HepG2 (cell line): ENCODE measurements around the gene SYT1. TPM values are rescaled to one million over a fixed set of nuclear protein-coding genes. Genes with fewer than 3 reads are reported as not detected.

Experiments used
- ATAC-seq: fragments of 200-7000 bp; cut with Tn5 transposase; 3 replicates; pipeline ENCODE4 v1.9.1; 2020; ENCODE audit warnings: mild to moderate bottlenecking, moderate library complexity
- BruUV-seq: library from RNA; stranded (reverse); fragments of 400-500 nt; replicated peaks from 2 replicates; lab custom pipeline; 2021; lab: Mats Ljungman, UMichigan
- CTCF ChIA-PET: fragments of 300-600 bp; formaldehyde crosslinking; extraction: SDS; loops from one replicate; lab custom pipeline; 2021; ENCODE audit warnings: low total read pairs, inconsistent platforms, low intra/inter-chr PET ratio; lab: Yijun Ruan, JAX
- POLR2A ChIA-PET: fragments of 350-600 bp; sonication (Branson Sonifier 250); formaldehyde crosslinking; loops from one replicate; lab custom pipeline; 2020; ENCODE audit warnings: antibody characterized with exemption, inconsistent platforms; lab: Yijun Ruan, JAX
- DNase-seq: peaks from one replicate; pipeline ENCODE4 v3.0.0-alpha.2; 2015; ENCODE audit warnings: low spot score
- FAIRE-seq: peaks from 3 replicates; lab custom pipeline; 2011; peaks lifted over from hg19 to GRCh38; lab: Jason Lieb, UNC
- H2AFZ ChIP-seq: one replicate; pipeline ENCODE4 v1.6.1; 2011; ENCODE audit warnings: low read length, inconsistent platforms
- H3K27ac ChIP-seq: fragments of 300-600 bp; 3 replicates; pipeline ENCODE4 v1.8.0; 2011; ENCODE audit warnings: mixed run types, mild to moderate bottlenecking, mixed read lengths, low read length, inconsistent platforms; ENCODE audit not compliant: insufficient read depth; ENCODE audit errors: extremely low read length
- H3K27me3 ChIP-seq, 2 experiments: fragments of 200-600 bp in 1 of 2; 2 replicates in 1 of 2; 3 replicates in 1 of 2; pipeline versions ENCODE4 v1.6.0 to v1.8.0; 2011; ENCODE audit warnings: low read length in 2 of 2, mild to moderate bottlenecking in 2 of 2, moderate library complexity in 2 of 2, inconsistent platforms in 1 of 2; ENCODE audit not compliant: insufficient read depth in 2 of 2, control insufficient read depth in 1 of 2
- H3K36me3 ChIP-seq, 2 experiments: fragments of 200-600 bp in 1 of 2; replicated peaks in 1 of 2; 2 replicates in 1 of 2; 3 replicates in 1 of 2; pipeline versions ENCODE4 v1.5.1 to v1.8.0; 2011; ENCODE audit warnings: low read length in 2 of 2, inconsistent platforms in 1 of 2; ENCODE audit not compliant: insufficient read depth in 2 of 2, control insufficient read depth in 1 of 2
- H3K4me1 ChIP-seq: 2 replicates; pipeline ENCODE4 v1.5.1; 2012; ENCODE audit warnings: low read length, inconsistent platforms; ENCODE audit not compliant: insufficient read depth
- H3K4me2 ChIP-seq: 2 replicates; pipeline ENCODE4 v1.6.0; 2011; ENCODE audit warnings: low read depth, low read length, inconsistent platforms
- H3K4me3 ChIP-seq, 3 experiments: fragments of 200-600 bp in 1 of 3; sonication (generic), shearing (Covaris generic) in 1 of 3; replicated peaks in 1 of 3; 2 replicates each; pipeline ENCODE4 v1.5.1; 2011 to 2016; ENCODE audit warnings: low read length in 3 of 3, inconsistent platforms in 2 of 3, low read depth in 2 of 3, mild to moderate bottlenecking in 2 of 3, control low read depth in 1 of 3, mixed read lengths in 1 of 3; ENCODE audit not compliant: insufficient read depth in 1 of 3
- H3K79me2 ChIP-seq: one replicate; pipeline ENCODE4 v1.6.1; 2011; ENCODE audit warnings: low read length, inconsistent platforms; ENCODE audit not compliant: insufficient read depth
- H3K9ac ChIP-seq: 2 replicates; pipeline ENCODE4 v1.6.0; 2011; ENCODE audit warnings: mild to moderate bottlenecking, low read depth, low read length, inconsistent platforms; ENCODE audit not compliant: insufficient read depth
- H3K9me3 ChIP-seq: 2 replicates; pipeline ENCODE4 v1.5.1; 2012; ENCODE audit warnings: mild to moderate bottlenecking, low read length
- H4K20me1 ChIP-seq: 2 replicates; pipeline ENCODE4 v1.6.0; 2011; ENCODE audit warnings: inconsistent platforms, mild to moderate bottlenecking, low read length, moderate library complexity; ENCODE audit not compliant: insufficient read depth
- FOXP1 ChIP-seq, 2 experiments: fragments of 450-650 bp in 1 of 2; IDR thresholded peaks; 2 replicates each; pipeline ENCODE4 v1.6.1; 2017 to 2018; ENCODE audit warnings: antibody characterized with exemption in 1 of 2
- GATAD1 ChIP-seq: IDR thresholded peaks from 2 replicates; pipeline ENCODE4 v1.6.1; 2016; ENCODE audit warnings: missing genetic modification reagents, missing compliant biosample characterization
- GFI1 ChIP-seq: sonication (generic); formaldehyde crosslinking; IDR thresholded peaks from 2 replicates; pipeline ENCODE4 v1.5.0; 2020; ENCODE audit warnings: missing genetic modification reagents, mild to moderate bottlenecking, borderline replicate concordance
- RERE ChIP-seq: IDR thresholded peaks from 2 replicates; pipeline ENCODE4 v1.6.1; 2016; ENCODE audit warnings: low read depth, missing genetic modification reagents, missing compliant biosample characterization
- SP5 ChIP-seq: IDR thresholded peaks from 2 replicates; pipeline ENCODE4 v1.6.1; 2016; ENCODE audit warnings: low read depth, borderline replicate concordance
- ZNF329 ChIP-seq: sonication (generic); formaldehyde crosslinking; IDR thresholded peaks from 2 replicates; pipeline ENCODE4 v1.9.0; 2021; ENCODE audit warnings: low read depth, mild to moderate bottlenecking, missing genetic modification reagents
- ZNF850 ChIP-seq: sonication (generic); formaldehyde crosslinking; conservative IDR thresholded peaks from 2 replicates; pipeline ENCODE4 v1.9.0; 2021; ENCODE audit warnings: mild to moderate bottlenecking, missing genetic modification reagents
- WGBS: methylation state at CpG from one replicate; pipeline ENCODE4 v1.1.6; 2017; ENCODE audit warnings: low lambda C conversion rate; 5-methylcytosine and 5-hydroxymethylcytosine counted together
- in situ Hi-C: cut with HindIII; loops from 2 replicates; pipeline ENCODE4 v1.10.0; 2017; ENCODE audit warnings: low pct_unique_long_range_greater_than_20kb; ENCODE audit not compliant: extremely low pct_ligation_motif_present
- intact Hi-C: fragments of 100-400 bp; cut with micrococcal nuclease; formaldehyde crosslinking; loops from one replicate; pipeline ENCODE4 v1.10.0; 2022; ENCODE audit not compliant: unreplicated experiment
- polyA plus RNA-seq, 8 experiments: library from polyadenylated mRNA; depleted of rRNA in 3 of 8; stranded (reverse) in 7 of 8; unstranded in 1 of 8; fragments of >200 nt; fragmentation: Illumina TruSeq in 4 of 8; extraction: Trizol in 4 of 8; gene quantifications; 2 replicates each; pipeline versions ENCODE4 v1.2.1 to v1.2.3, GENCODE V29; 2011 to 2016; ENCODE audit warnings: low read depth in 4 of 8, missing spikeins in 1 of 8, mixed read lengths in 1 of 8; ENCODE audit not compliant: insufficient read depth in 1 of 8
- total RNA-seq, 5 experiments: library from RNA; depleted of rRNA; stranded (reverse); fragments of >200 nt; fragmentation: Illumina TruSeq; extraction: Trizol; gene quantifications; 2 replicates each; pipeline ENCODE4 v1.2.3, GENCODE V29; 2016; ENCODE audit warnings: low read depth in 1 of 5

The SYT1 gene
- total and polyA plus RNA-seq, 2 of the 13 experiments (the other 11 are each of a cell fraction or from before 2014, with no cell fraction given): not detected

- Histone ChIP-seq H4K20me1 (no peaks in the 10 kb centered on the region), H3K36me3 (no peaks in the 10 kb centered on the region), H3K4me1 (no peaks in the 10 kb centered on the region), H3K27ac (no peak overlapping the region), H3K27me3 (no peaks in the 10 kb centered on the region), H3K4me3 (no peak overlapping the region), H3K9me3 (no peaks in the 10 kb centered on the region), H3K79me2 (no peaks in the 10 kb centered on the region), H3K9ac (no peak overlapping the region), H3K4me2 (no peak overlapping the region), H2AFZ (no peak overlapping the region)
- DNase-seq (no peak), FAIRE-seq (no peak), ATAC-seq (no peak)
- POLR2A ChIA-PET: no interaction called here
- no TSS peak for BruUV-seq
- in situ Hi-C loops: no loop called here
- CTCF ChIA-PET: no interaction called here
- WGBS: 0% methylated on average over 3 of the region's 3 CpGs
- intact Hi-C loops: no loop called here
- TF ChIP-seq SP5 (CRISPR knock-in tag) (no peak), ZNF329 (no peak), FOXP1 (IDR thresholded peaks at IDR 0.05) (no peak), FOXP1 (CRISPR knock-in tag; IDR thresholded peaks at IDR 0.05) (no peak), RERE (CRISPR knock-in tag) (no peak), GATAD1 (no peak), GFI1 (CRISPR knock-in tag) (no peak), ZNF850 (CRISPR knock-in tag) (no peak)
These were observed 398.4 kb downstream of the SYT1 start for GRCh38 chr12:79262938-79263337.
